Gastroesophageal sphincter (tissue), 4 donors: ENCODE data around the gene GASK1A. TPM values are rescaled to one million over a fixed set of nuclear protein-coding genes. Genes with fewer than 3 reads are reported as not detected.

Experiments
- ATAC-seq: fragments of 150-250 bp; one replicate; pipeline ENCODE4 v1.9.1; 2016; ENCODE audit warnings: mild to moderate bottlenecking, moderate library complexity
- H3K27ac ChIP-seq, 4 donors: fragments of 200-600 bp; sonication (generic) in 3 of 4; 1 replicate in 3 of 4; 2 replicates in 1 of 4; pipeline ENCODE4 v1.5.1; 2016 to 2019
- H3K27me3 ChIP-seq: fragments of 200-600 bp; sonication (generic); one replicate; pipeline ENCODE4 v1.5.1; 2019
- H3K36me3 ChIP-seq, 2 donors: fragments of 200-600 bp; sonication (generic); one replicate each; pipeline ENCODE4 v1.5.1; 2019; ENCODE audit warnings: control low read depth in 1 of 2
- H3K4me1 ChIP-seq, 3 donors: fragments of 200-600 bp; sonication (generic); 1 replicate in 2 of 3; 2 replicates in 1 of 3; pipeline ENCODE4 v1.5.1; 2016 to 2019; ENCODE audit warnings: control low read depth in 2 of 3
- H3K4me3 ChIP-seq, 2 donors: fragments of 200-600 bp; sonication (generic); one replicate each; pipeline ENCODE4 v1.5.1; 2019; ENCODE audit warnings: mild to moderate bottlenecking in 1 of 2, moderate library complexity in 1 of 2
- H3K9me3 ChIP-seq, 3 donors: fragments of 200-600 bp; sonication (generic); one replicate each; pipeline ENCODE4 v1.5.1; 2017 to 2019; ENCODE audit warnings: control low read depth in 2 of 3
- CTCF ChIP-seq, 4 experiments: fragments of 200-600 bp in 2 of 4; fragments of 450-650 bp in 2 of 4; sonication (generic) in 1 of 4; IDR thresholded peaks; one replicate each; pipeline ENCODE4 v1.5.1; 2017 to 2019; ENCODE audit warnings: antibody characterized with exemption in 4 of 4, mild to moderate bottlenecking in 2 of 4, moderate library complexity in 2 of 4
- EP300 ChIP-seq: sonication (generic); formaldehyde crosslinking; IDR thresholded peaks from one replicate; pipeline ENCODE4 v1.6.1; 2017; ENCODE audit warnings: antibody characterized with exemption, mild to moderate bottlenecking
- POLR2A ChIP-seq, 2 donors: fragments of 450-650 bp; IDR thresholded peaks; one replicate each; pipeline ENCODE4 v1.6.1; 2017; ENCODE audit warnings: antibody characterized with exemption in 2 of 2, mild to moderate bottlenecking in 2 of 2, moderate library complexity in 1 of 2
- POLR2AphosphoS5 ChIP-seq: sonication (generic); formaldehyde crosslinking; IDR thresholded peaks from one replicate; pipeline ENCODE4 v1.6.1; 2017; ENCODE audit warnings: antibody characterized with exemption
- WGBS, 2 donors: methylation state at CpG; one replicate each; pipeline ENCODE4 v1.1.5; 2018; ENCODE audit warnings: low coverage in 1 of 2; 5-methylcytosine and 5-hydroxymethylcytosine counted together
- total RNA-seq, 4 donors: library from RNA; depleted of rRNA; stranded (reverse); fragments of >200 nt; gene quantifications; one replicate each; pipeline ENCODE4 v1.1.0, GENCODE V29; 2016

The GASK1A gene
- total RNA-seq, 4 donors from 2014 or later, result 11.5 to 49.3 (median 24.2) TPM

- Histone ChIP-seq H3K4me1 (peaks cover 0 to 43% (median 0%) of the 10 kb centered on the region in 3 donors), H3K27me3 (no peaks in the 10 kb centered on the region), H3K36me3 (no peaks in the 10 kb centered on the region), H3K4me3 (no peak overlapping the region), H3K9me3 (no peaks in the 10 kb centered on the region), H3K27ac (no peak overlapping the region)
- no peak for ATAC-seq
- TF ChIP-seq POLR2A (IDR thresholded peaks at IDR 0.05) (no peak), EP300 (no peak), POLR2AphosphoS5 (no peak), CTCF (IDR thresholded peaks at IDR 0.05) (no peak)
- 90 to 93% methylated on average over 9 of the region's 9 CpGs for WGBS, 2 donors
Observed at GRCh38 chr3:43017593-43018195, 38.6 kb downstream of the GASK1A start.

DNA sequence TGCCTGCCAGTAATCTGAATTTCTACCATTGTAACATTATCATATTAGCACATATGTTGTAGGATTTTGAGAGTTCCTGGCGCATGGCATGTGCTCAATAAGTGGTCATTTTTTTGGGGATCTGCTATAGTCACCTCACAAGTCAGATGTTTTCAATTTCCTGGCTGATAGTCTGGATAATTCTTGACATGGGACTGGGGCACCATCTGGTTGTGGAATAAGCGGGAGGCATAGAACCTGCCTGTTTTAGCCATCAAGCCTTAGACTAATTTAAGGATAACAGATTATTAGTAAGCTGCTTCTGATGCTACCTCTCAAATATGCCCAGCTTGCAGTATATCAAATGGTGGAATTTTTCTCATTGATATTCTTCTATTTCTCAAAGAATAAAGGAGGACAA is 39.1 kb downstream of the GASK1A start:
- Histone ChIP-seq H3K9me3 (no peaks in the 10 kb centered on the region), H3K27ac (no peak overlapping the region), H3K4me1 (peaks cover 0 to 43% (median 0%) of the 10 kb centered on the region in 3 donors), H3K4me3 (no peak overlapping the region), H3K36me3 (no peaks in the 10 kb centered on the region), H3K27me3 (no peaks in the 10 kb centered on the region)
- 100% methylated on average over 2 of the region's 2 CpGs for WGBS, 2 donors
- TF ChIP-seq POLR2AphosphoS5 (no peak), CTCF (IDR thresholded peaks at IDR 0.05) (no peak), POLR2A (IDR thresholded peaks at IDR 0.05) (no peak), EP300 (no peak)
- ATAC-seq, result no peak

GRCh38 chr3:43019006-43019809 is 40.1 kb downstream of the GASK1A start:
- 70 to 95% methylated on average over 4 to 5 of the region's 6 CpGs for WGBS, 2 donors
- Histone ChIP-seq H3K36me3 (no peaks in the 10 kb centered on the region), H3K4me3 (no peak overlapping the region), H3K27ac (peak overlapping the region in 2 of 4 donors; percentile 1 to 36), H3K27me3 (no peaks in the 10 kb centered on the region), H3K4me1 (peaks cover 0 to 48% (median 0%) of the 10 kb centered on the region in 3 donors), H3K9me3 (no peaks in the 10 kb centered on the region)
- no peak for TF ChIP-seq CTCF (IDR thresholded peaks at IDR 0.05)
- peak; percentile 33 for TF ChIP-seq POLR2AphosphoS5
- TF ChIP-seq POLR2A (IDR thresholded peaks at IDR 0.05), result no peak
- no peak for ATAC-seq

DNA sequence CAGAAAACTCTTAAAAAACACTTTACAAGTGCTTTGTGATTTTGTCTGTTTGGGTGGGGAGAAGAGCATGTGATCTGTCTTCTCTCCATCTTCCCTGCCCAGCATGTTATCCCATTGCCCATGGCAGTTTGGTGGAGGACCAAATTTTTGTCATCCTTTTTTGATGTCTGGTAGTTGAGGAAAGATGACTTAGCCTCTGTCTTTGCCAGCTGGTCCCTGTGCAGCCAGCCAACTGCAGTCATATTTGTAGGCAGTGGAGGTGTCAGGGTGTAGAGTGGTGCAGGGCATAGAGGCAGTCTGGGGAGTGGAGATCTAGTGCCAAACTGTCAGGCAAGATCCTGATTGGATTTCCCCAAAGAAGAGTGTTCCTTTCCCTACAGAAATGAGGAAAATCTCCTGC is 40.7 kb downstream of the GASK1A start:
- H3K27me3 ChIP-seq, result no peaks in the 10 kb centered on the region
- no peaks in the 10 kb centered on the region for H3K9me3 ChIP-seq
- no peak overlapping the region for H3K27ac ChIP-seq
- H3K36me3 ChIP-seq, result no peaks in the 10 kb centered on the region
- peaks cover 0 to 54% (median 0%) of the 10 kb centered on the region in 3 donors for H3K4me1 ChIP-seq
- no peak overlapping the region for H3K4me3 ChIP-seq
- TF ChIP-seq POLR2A (IDR thresholded peaks at IDR 0.05), result no peak
- no peak for TF ChIP-seq EP300
- TF ChIP-seq CTCF (IDR thresholded peaks at IDR 0.05), result no peak
- no peak for TF ChIP-seq POLR2AphosphoS5
- no peak for ATAC-seq

DNA sequence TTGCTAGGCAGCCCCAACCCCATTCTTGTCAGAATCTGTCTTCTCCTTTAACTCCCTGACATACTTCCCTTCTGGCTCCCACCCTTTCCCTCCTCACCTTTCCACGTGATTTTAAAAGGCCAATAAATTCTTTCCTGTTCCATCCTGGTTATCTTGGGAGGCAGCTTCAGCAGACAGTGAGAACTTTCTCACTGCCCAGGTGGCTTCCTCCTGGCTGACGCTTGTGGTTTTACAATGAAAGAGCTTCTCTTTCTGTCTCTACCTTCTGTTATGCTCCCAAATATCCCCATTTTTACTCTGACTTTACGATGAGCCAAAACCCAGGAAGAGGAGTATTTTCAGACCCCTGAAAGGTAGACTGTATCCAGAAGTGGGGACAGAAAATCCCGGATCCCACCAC is 42.1 kb downstream of the GASK1A start:
- WGBS, 2 donors, result 77 to 84% methylated on average over 4 of the region's 4 CpGs
- no peaks in the 10 kb centered on the region for H3K27me3 ChIP-seq
- peaks cover 0 to 65% (median under 1%) of the 10 kb centered on the region in 3 donors for H3K4me1 ChIP-seq
- H3K36me3 ChIP-seq, result no peaks in the 10 kb centered on the region
- TF ChIP-seq EP300, result no peak
- TF ChIP-seq POLR2AphosphoS5, result no peak
- TF ChIP-seq POLR2A (IDR thresholded peaks at IDR 0.05), result no peak
- no peak for TF ChIP-seq CTCF (IDR thresholded peaks at IDR 0.05)
- no peak for ATAC-seq
- no peaks in the 10 kb centered on the region for H3K9me3 ChIP-seq
- peak overlapping the region in 1 of 4 donors; percentile 8 for H3K27ac ChIP-seq
- H3K4me3 ChIP-seq, result no peak overlapping the region
